Loucy (cell line): ENCODE results near the gene IL17RE.

Experiments
- EZH2phosphoT487 ChIP-seq: fragments of 200-600 bp; IDR thresholded peaks from 2 replicates; pipeline ENCODE4 v1.6.1; 2018; ENCODE audit warnings: antibody characterized with exemption, mild to moderate bottlenecking, moderate library complexity, borderline replicate concordance
- TF ChIP-seq, protein P1 (sequence below): fragments of 200-600 bp; sonication (generic); conservative IDR thresholded peaks from 2 replicates; pipeline ENCODE4 v1.5.1; 2014; ENCODE audit warnings: mild to moderate bottlenecking, antibody characterized with exemption, low read length

DNA sequence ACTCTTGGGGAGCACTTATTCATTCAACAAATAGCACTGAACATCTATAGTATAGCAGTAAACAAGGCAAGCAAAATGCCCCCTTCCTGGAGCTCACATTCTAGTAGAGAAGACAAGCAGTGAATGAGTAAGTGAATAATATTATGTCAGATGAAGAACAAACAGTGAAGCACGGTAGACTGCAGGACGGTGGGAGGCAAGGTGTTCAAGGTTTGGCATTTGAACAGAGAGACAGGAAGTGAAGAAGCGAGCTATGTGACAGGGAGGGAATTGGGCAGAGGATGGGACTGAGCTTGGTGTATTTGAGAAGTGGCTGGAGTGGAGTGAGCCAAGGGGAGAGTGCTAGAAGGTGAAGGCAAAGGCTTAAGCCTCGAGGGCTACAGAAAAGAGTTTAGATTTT lies 32.3 kb downstream of the IL17RE start:
- TF ChIP-seq, protein P1, sequence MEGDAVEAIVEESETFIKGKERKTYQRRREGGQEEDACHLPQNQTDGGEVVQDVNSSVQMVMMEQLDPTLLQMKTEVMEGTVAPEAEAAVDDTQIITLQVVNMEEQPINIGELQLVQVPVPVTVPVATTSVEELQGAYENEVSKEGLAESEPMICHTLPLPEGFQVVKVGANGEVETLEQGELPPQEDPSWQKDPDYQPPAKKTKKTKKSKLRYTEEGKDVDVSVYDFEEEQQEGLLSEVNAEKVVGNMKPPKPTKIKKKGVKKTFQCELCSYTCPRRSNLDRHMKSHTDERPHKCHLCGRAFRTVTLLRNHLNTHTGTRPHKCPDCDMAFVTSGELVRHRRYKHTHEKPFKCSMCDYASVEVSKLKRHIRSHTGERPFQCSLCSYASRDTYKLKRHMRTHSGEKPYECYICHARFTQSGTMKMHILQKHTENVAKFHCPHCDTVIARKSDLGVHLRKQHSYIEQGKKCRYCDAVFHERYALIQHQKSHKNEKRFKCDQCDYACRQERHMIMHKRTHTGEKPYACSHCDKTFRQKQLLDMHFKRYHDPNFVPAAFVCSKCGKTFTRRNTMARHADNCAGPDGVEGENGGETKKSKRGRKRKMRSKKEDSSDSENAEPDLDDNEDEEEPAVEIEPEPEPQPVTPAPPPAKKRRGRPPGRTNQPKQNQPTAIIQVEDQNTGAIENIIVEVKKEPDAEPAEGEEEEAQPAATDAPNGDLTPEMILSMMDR, result no peak
- TF ChIP-seq EZH2phosphoT487, result no peak
